ENCODE results near the gene SLC16A7. TPM values are rescaled to one million over a fixed set of nuclear protein-coding genes. Genes with fewer than 3 reads are reported as not detected.
"Not testable (repeated sequence)": the region's sequence is repeated elsewhere in the genome, so short reads cannot be mapped to it uniquely, and the experiment has no call there.

Gene SLC16A7
- total RNA-seq, 1 donor from 2014 or later: 74.5 TPM

DNA sequence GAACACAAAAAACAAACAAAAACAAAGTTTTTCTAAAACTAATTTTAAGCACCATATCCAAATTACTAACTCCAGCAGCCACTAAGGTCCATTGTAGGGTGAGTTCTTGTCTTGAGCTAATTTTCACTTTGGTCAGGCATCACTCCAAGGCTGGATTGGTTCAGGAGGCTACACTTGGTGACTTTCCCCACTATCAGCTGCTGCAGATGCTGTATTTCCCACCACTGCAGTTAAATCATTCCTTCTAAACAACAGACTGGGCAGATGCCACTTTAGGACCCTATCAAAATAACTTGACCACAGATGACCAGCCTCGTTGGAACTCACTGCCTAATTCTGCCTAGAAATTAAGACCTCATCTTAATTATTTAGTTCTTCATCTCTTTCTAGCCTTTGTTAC lies 140.5 kb downstream of the SLC16A7 start:
- no peak for DNase-seq

DNA sequence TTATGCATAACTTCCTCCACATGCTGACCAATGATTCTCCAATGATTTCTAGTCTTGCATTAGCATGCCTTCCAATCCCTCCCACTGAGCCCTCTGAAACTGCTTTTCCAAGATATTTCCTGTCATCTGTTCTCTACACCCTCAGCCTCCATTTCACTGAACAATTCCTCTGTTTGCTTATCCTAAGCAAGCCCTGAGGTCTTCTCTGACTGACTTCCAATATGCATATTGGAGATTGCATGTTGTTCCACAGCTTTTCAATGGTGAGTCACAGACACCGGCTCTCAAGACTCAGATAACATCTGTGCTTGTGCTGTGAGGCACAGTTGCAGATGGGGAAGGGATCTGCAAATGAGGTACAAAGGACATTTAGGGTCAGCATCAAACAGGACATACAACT lies 141.0 kb downstream of the SLC16A7 start:
- peak; percentile 77 for DNase-seq

DNA sequence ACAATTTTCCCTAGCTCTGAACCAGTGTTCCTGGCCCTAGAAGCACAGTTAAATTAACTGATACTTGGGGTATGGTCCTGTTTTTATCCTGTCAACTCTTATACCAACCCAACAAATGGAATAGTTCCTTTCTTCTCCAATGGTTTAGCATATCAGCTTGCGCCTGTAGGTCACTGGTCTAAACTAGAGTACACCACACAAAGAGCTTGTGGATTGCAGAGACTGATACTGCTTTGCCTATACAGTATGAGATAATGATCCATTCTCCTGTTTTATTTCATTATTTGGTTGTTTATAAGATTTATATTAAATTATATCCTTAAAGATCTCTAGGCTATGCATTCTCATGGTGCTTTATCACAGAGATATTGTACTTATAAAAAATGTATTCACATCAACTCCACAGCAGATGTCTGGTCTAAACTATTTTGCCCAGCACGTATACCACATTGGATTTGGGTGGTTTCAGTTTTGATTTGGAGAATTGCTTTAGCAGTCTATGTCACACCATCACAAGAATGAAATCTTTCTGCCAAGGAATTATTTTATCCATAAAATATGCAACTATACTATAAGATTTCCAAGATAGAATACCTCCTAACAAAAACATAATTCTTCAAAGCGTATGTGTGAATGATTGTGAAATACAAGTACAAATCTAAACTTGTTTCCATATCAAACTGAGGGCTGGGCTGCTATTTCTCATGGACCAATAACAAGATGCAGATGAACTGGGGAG lies 142.1 kb downstream of the SLC16A7 start:
- peak; percentile 81 for DNase-seq

DNA sequence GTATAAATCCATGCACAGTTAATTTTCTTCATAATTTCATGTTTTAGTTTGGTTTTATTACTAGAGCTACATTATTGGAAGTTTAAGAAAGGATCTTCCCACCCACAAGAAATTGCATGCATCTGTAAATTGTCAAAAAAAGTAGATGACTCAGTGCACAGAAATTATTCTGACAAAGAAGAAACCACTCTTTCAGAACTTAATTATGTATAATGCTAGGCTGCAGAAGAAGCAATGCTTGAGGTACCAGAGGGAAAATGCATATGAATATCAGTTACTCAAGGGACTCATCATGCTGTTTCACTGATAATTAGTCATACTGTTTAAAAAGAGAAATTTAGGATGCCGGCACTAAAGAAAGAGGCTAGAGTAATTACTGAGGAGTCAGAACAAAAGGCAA lies 147.0 kb downstream of the SLC16A7 start:
- DNase-seq: peak; percentile 56

DNA sequence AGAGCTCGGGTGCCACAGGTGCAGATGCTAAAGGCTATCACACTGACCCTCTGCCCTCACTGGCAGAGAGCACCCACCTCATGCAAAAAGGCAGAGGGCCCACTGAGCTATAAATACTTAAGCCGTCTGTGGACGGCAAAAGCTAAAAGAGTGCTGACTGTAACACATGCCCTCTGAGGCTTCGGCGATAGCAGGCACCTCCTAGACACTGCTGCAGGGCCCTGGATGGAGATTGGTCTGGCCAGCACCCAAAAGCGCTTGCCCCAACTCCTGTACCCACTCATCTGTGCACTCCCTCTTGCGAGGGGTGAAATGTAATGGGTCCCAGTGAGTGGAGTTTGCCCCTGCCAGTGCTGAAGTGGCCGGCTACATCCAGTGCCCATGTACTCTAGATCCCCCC lies 148.7 kb downstream of the SLC16A7 start:
- DNase-seq: no peak

DNA sequence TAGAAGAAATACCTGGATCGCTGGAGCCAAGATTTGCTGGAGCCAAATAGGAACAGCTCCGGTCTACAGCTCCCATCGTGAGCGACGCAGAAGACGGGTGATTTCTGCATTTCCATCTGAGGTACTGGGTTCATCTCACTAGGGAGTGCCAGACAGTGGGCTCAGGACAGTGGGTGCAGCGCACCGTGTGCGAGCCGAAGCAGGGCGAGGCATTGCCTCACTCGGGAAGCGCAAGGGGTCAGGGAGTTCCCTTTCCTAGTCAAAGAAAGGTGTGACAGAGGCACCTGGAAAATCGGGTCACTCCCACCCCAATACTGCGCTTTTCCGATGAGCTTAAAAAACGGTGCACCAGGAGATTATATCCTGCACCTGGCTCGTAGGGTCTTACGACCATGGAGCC lies 155.3 kb downstream of the SLC16A7 start:
- DNase-seq: not testable (repeated sequence)

DNA sequence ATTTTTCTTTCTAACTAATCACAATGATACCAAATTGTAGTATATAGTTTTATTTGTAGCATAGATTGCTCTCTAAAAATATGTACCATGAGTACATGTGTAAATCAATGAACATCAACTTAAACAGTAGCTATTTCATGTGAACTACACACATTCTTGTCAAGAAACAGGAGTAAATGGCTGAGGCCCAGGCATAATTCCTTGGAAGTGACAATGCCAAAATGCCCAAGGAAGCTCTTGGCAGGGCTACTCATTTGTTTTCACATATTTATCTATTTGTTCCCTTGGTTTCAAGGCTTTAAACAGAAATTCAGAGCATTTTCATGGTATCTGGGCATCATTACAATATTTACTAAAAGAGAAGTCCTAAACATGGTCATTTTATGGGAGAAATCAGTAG lies 165.7 kb downstream of the SLC16A7 start:
- DNase-seq: no peak

DNA sequence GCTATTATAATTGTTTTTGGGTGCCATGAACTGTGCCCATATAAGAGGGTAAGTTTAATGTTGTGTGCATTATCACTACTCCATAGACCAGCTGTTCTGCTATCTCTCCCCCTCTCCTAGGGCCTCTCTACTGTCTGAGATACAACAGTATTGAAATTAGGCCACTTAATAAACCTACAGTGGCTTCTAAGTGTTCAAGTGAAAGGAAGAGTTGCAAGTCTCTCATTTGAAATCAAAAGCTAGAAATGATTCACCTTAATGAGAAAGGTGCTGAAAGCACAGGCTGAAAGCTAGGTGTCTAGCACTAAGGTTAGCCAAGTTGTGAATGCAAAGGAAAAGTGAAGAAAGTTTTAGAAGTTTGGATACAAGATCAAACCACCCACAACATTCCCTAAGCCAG lies 168.0 kb downstream of the SLC16A7 start:
- no peak for DNase-seq

DNA sequence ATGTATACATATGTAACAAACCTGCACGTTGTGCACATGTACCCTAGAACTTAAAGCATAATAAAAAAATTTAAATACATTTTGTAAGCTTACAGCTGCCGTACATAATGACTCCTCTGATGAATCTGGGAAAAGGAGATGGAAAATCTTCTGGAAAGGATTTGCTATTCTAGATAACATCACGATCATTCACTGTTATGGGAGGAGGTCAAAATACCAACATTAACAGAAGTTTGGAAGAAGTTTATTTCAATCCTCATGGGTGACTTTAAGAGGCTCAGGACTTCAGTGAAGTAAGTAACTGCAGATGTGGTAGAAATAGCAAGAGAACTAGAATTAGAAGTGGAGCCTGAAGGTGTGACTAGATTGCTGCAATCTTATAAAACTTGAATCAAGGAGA lies 172.2 kb downstream of the SLC16A7 start:
- DNase-seq: peak; percentile 47

DNA sequence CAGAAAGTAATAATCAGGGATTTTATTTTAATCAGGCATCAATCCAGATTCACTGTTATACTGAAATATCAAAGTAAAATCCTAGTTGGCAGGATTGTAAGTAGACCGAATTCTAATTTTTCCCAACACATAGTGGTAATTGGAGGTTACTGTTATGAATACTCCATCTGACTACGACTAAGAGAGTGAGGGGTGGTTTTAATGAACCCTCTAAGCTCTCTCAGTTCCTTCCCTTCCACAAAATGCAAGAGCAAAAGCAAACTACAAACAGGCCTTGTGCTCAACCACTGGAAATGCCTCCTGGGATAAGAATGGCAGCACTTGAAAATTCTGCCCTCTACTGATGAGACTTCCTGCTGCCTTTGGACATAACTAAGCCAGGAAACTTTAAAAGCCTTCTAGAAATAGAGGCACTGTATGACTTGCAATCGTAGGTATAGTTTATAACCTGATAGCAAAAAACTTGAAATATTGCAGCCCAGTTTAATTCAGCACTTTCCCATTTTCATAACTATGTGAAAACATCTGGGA lies 184.8 kb downstream of the SLC16A7 start:
- DNase-seq: no peak

DNA sequence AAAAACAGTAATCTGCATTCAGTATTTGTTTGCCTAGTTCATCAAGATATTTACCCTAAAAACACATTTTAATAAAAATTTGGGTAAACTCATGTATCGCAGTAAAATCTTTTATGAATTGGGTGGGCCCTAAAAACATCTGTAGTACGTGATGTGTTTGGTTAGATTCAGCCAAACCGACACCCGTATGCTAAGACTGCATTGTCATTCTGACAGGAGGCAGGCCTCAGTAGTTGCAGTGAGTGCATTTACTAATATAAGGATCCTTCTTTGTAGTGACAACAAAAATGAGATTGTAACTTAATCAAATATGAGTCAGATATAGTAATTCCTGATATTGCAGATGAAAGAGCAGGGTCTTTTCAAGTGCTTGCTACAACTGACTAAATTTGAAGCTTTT lies 191.8 kb downstream of the SLC16A7 start:
- DNase-seq: peak; percentile 26

DNA sequence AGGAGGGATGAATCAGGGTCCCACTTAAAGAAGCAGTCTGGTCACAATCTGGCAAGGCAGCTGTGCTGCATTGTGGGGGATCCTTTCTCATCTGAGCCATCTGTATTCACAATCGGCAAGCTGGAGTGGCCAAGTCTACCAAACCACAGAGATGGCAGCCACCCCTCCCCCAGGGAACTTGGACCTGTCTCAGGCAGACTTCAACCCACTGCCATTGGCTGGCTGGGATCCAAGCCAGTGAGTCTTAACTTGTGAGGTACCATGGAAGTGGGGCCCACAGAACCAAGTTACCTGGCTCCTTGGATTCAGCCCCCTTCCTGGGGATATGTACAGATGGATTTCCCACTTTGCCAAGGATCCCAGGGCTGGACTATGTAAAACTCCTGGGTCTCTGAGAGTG lies 196.8 kb downstream of the SLC16A7 start:
- DNase-seq: no peak

DNA sequence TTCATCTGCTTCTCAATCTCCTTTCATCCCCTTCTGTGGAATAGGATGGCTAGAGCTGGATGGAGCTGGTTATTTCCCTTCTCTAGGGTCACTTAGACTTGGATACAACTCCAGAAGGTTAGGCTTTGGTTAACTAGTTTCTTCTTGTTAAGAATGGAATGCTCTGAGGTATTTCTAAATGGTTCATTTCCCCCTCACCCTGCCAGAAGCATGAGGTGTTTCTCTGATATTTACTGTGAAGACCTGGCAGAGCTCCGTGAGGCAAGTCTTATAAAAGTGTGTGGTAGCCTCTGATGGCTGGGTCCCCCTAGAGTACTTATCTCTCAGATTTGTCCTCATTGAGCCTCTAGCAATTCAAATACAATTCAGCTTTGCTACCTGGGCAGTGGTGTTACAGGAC lies 207.9 kb downstream of the SLC16A7 start:
- no peak for DNase-seq

DNA sequence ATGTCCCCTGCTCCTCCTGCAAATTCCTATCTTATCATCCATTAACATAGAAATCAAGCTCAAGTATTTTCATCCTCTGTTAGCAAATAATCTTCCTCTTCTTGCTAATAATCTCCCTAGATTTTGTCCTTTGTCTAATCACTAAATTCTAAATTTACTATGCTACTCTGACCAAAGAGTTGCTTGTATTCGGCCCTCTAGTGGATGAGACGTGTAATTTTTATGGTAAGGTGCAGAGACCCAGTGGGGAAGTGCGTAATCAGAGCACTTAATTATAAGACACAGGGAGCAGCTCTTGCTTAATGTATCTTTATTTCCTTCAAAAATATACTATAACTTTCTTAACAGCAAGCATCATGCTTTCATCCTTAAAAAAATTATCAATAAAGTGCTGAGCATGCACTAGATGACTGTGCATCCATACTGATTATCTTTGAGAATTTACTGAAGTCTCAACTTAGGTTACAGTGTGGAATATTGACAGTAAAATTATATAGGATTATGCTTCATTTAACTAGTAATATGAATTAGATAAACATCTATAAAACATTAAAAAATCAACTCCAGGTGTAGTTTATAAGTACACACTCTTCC lies 212.6 kb downstream of the SLC16A7 start:
- no peak for DNase-seq

DNA sequence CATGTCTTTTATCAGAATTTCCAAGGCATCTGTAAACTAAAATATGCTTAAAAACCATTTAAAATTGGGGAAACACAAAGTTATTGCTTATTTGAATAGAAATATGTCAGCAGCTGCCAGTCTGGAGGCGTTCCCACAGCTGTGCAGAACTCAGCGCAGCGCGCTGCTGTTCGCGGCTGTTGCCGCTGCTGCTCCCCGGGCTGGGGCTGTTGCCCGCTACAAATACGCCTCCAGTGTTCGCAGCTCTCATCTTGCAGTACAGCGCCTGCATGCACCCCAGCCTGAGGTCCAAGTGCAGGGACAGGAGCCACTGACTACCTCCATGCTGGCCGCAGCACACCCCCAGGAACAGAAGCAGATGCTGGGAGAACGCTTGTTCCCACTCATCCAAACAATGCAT lies 216.2 kb downstream of the SLC16A7 start:
- DNase-seq: no peak

DNA sequence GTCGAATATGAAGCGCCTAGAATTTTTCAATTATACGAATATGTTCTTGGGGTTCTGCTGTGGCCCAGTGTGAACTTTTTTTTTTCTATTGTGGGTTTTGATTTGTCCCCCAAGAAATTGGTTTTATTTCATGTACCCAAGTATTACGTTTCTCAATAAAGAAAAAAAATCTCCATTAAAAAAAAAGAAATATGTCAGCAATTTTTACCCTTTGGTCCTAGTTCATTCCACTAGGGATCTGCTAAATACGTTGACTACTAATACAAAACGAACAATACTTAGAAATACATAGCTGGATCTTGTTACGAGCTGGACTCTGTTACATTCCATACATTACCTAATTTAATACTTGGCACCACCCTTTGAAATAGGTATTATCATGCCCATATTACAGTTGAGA lies 216.9 kb downstream of the SLC16A7 start:
- DNase-seq: no peak

DNA sequence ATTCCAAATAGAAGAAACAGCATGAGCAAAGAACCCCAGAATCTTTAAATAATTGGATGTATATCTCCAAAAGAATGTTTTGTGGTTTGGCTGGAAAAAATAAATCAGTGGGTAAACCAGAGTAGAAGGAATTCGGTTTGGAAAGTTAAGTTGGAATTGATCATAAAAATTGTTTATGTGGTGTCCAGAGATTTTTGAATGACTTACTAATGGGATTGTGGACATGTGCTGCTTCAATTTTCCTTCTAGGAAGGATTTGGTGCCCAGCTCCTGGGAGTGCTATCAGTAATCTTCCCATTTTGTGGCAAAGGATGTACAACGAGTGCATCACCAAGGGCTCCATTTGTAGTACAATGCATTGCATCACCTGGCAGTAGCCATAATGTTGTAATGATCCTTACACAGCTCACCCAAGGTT lies 224.8 kb downstream of the SLC16A7 start:
- no peak for DNase-seq

DNA sequence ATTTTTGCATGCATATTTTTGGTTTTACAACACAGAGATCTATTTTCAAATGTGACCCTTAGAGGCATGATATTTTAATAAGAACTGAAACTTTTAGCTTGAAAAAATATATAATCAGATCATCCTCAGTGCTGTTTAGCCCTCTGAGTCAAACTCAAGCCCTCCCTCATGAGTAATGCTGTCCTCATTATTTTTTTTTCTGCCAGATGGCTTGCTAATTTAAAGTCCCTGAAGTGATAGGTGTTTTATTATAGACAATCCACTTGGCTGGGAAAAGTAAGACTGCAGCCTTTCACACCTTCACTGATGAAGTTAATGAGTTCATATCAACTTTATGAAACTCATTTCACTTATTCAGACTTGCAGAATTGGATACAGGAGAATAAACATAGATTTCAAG lies 227.7 kb downstream of the SLC16A7 start:
- no peak for DNase-seq

DNA sequence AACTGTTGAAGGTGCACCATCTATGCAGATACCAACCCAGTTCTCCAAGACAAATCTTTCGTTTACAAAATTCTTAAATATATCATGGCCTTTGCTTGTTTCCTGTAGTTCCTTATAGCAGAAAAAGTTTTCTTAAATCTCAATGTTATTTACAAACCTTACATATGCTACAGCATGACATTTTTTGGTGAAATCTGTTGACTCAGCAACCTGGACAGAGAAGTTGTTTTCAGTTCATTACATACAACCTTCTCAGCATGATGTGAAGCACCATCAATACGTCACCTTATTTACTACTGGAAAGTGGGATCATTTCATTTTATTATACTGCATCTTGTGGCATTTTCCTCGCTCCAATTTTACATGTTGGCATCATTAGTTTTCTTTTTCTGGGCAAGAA lies 231.9 kb downstream of the SLC16A7 start:
- DNase-seq: no peak

DNA sequence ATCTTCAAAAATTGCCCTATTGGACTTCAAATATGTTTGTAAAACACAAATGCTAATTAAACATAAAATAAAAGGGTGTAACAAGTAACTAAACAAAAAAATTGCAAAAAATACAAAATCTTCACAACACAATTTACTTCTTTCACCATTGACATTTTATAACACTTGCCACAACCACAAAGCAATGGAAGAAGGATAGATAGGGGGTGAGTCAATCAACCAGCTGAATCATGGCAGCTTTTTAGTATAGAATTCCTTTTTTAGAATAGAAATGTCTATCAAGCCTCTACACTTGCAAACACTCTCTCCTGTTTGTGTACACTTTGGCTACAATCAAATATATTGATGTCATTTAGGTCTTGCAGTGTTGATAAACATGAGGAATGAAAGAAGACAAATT lies 232.7 kb downstream of the SLC16A7 start:
- no peak for DNase-seq

DNA sequence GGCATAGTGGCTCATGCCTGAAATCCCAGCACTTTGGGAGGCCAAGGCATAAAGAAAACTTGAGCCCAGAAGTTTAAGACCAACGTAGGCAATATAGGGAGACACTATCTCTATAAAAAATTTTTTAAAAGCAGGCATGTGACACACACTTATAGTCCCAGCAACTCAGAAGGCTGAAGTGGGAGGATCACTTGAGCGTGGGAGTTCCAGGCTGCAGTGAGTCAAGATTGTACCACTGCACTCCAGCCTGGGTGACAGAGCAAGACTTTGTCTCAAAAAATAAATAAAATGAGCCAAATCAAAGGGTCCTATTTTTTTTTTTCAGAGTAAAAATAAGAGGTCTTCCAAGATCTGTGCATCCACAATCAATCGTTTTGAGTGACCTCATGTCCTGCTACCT lies 237.6 kb downstream of the SLC16A7 start:
- no peak for DNase-seq

DNA sequence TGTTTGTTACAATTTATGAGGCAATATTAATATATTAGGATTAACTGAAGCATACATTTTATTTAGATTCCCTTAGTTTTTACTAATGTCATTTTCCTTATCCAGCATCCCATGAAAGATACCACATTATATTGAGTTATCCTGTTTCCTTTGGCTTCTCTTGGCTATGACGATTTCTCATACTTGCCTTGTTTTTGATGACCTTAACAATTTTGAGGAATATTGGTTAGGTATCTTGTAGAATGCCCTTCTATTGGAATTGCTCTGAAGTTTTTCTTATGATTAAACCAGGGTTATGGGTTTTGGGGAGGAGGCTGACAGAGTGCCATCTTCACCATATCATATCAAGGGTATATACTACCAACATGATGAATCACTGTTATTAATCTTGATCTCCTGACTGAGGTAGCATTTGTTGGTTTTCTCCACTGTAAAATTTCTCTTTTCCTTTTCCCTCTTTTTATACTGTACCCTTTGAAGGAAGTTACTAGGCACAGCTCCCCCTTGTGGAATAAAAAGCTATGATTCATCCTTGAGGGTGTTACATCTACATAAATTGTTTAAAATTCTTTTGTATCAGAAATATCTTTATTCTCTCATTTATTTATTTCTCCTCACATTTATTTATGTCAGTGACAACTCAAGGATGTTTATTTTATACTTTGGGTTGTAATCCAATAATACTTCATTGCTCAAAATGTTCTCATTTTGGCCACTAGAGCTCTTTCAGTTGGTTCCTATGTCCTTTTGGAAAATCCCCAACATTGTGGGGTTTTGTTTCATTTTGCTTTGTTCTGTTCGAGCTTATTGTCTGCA lies 239.0 kb downstream of the SLC16A7 start:
- DNase-seq: no peak

All from skin of body (tissue), 2 donors.